OCI-LY3 (cell line): Measurements from ENCODE around the gene SLC1A5.
A peak's percentile ranks its signal among the peaks of the same experiment; 100 is the strongest.
"Not testable (repeated sequence)": the region's sequence is repeated elsewhere in the genome, so short reads cannot be mapped to it uniquely, and the experiment has no call there.

Source experiments
- H2AFZ ChIP-seq: fragments of 200-600, 300-600 bp; shearing (Covaris generic); 2 replicates; pipeline ENCODE4 v1.6.0; 2014; ENCODE audit warnings: antibody characterized with exemption, low read depth, low read length
- H3K27ac ChIP-seq: fragments of 200-600, 300-600 bp; sonication (generic); 2 replicates; pipeline ENCODE4 v1.5.1; 2014; ENCODE audit warnings: mild to moderate bottlenecking, low read length, moderate library complexity, mixed read lengths
- H3K27me3 ChIP-seq: fragments of 200-600, 300-600 bp; sonication (generic); 2 replicates; pipeline ENCODE4 v1.6.1; 2014; ENCODE audit warnings: low read depth, low read length, mixed read lengths
- H3K36me3 ChIP-seq: fragments of 200-600, 300-600 bp; sonication (generic); replicated peaks from 2 replicates; pipeline ENCODE3; 2014; ENCODE audit warnings: low read depth, low read length, mixed read lengths
- H3K4me1 ChIP-seq: fragments of 300-600, 200-600 bp; sonication (generic); 2 replicates; pipeline ENCODE4 v1.6.1; 2014; ENCODE audit warnings: low read length, mixed read lengths
- H3K4me2 ChIP-seq: fragments of 200-600, 300-600 bp; sonication (generic); 2 replicates; pipeline ENCODE4 v1.6.1; 2014; ENCODE audit warnings: low read length, mixed read lengths
- H3K4me3 ChIP-seq: fragments of 300-600, 200-600 bp; sonication (generic); 2 replicates; pipeline ENCODE4 v1.5.1; 2014; ENCODE audit warnings: antibody characterized with exemption, mild to moderate bottlenecking, low read length, moderate library complexity
- H3K79me2 ChIP-seq: fragments of 300-600, 200-600 bp; shearing (Covaris generic); 2 replicates; pipeline ENCODE4 v1.6.1; 2014; ENCODE audit warnings: mild to moderate bottlenecking, low read length, mixed read lengths
- H3K9ac ChIP-seq: fragments of 300-600, 200-600 bp; shearing (Covaris generic); 2 replicates; pipeline ENCODE4 v1.6.0; 2014; ENCODE audit warnings: mild to moderate bottlenecking, low read length, moderate library complexity
- H3K9me3 ChIP-seq: fragments of 200-600, 300-600 bp; shearing (Covaris generic); 2 replicates; pipeline ENCODE4 v1.6.1; 2014; ENCODE audit warnings: low read length, mixed read lengths; ENCODE audit not compliant: insufficient read depth
- H4K20me1 ChIP-seq: fragments of 200-600, 300-600 bp; sonication (generic); 2 replicates; pipeline ENCODE4 v1.6.1; 2016; ENCODE audit warnings: low read length, mixed read lengths; ENCODE audit not compliant: insufficient read depth
- CTCF ChIP-seq: fragments of 200-600, 300-600 bp; sonication (generic); IDR thresholded peaks from 2 replicates; pipeline ENCODE4 v1.5.1; 2014; ENCODE audit warnings: antibody characterized with exemption, low read length, low read depth
- EZH2phosphoT487 ChIP-seq: fragments of 200-600 bp; shearing (Covaris generic); IDR thresholded peaks from 2 replicates; pipeline ENCODE4 v1.6.1; 2018; ENCODE audit warnings: antibody characterized with exemption, mixed run types, low read depth

SLC1A5 gene

GRCh38 chr19:46766569-46767317, 21.7 kb downstream of the SLC1A5 start:
- Histone ChIP-seq H3K27ac (no peak overlapping the region), H3K4me3 (peak overlapping the region; percentile 16; the same call in 1 of the 2 replicates), H3K79me2 (no peaks in the 10 kb centered on the region), H3K36me3 (no peaks in the 10 kb centered on the region), H3K9me3 (no peaks in the 10 kb centered on the region), H3K27me3 (no peaks in the 10 kb centered on the region), H2AFZ (0 out of 2 replicates have a peak overlapping the region, but pooled peaks have one; percentile 42), H3K9ac (no peak overlapping the region), H3K4me2 (peak overlapping the region; percentile 38), H4K20me1 (no peaks in the 10 kb centered on the region), H3K4me1 (no peaks in the 10 kb centered on the region)
- TF ChIP-seq EZH2phosphoT487 (no peak), CTCF (peak; percentile 89)

GRCh38 chr19:46764817-46765291, 23.5 kb downstream of the SLC1A5 start:
- Histone ChIP-seq H3K27me3 (no peaks in the 10 kb centered on the region), H3K4me1 (no peaks in the 10 kb centered on the region), H3K36me3 (no peaks in the 10 kb centered on the region), H3K9me3 (no peaks in the 10 kb centered on the region), H3K79me2 (no peaks in the 10 kb centered on the region), H4K20me1 (no peaks in the 10 kb centered on the region), H3K9ac (no peak overlapping the region), H3K27ac (no peak overlapping the region), H3K4me3 (no peak overlapping the region), H2AFZ (no peak overlapping the region), H3K4me2 (no peak overlapping the region)
- TF ChIP-seq EZH2phosphoT487 (no peak), CTCF (no peak)

- no peaks in the 10 kb centered on the region for H3K36me3 ChIP-seq
- H3K9me3 ChIP-seq: no peaks in the 10 kb centered on the region
- H3K4me2 ChIP-seq: no peak overlapping the region
- no peak overlapping the region for H2AFZ ChIP-seq
- H3K27me3 ChIP-seq: no peaks in the 10 kb centered on the region
- no peaks in the 10 kb centered on the region for H3K79me2 ChIP-seq
- H3K4me3 ChIP-seq: no peak overlapping the region
- H3K27ac ChIP-seq: no peak overlapping the region
- H3K4me1 ChIP-seq: no peaks in the 10 kb centered on the region; the same call in 1 of the 2 replicates
- no peak for TF ChIP-seq EZH2phosphoT487
- no peak for TF ChIP-seq CTCF
- no peak overlapping the region for H3K9ac ChIP-seq
- no peaks in the 10 kb centered on the region for H4K20me1 ChIP-seq
Measured at GRCh38 chr19:46762245-46762890, 26.0 kb downstream of the SLC1A5 start.

GRCh38 chr19:46761418-46761831, 27.0 kb downstream of the SLC1A5 start:
- Histone ChIP-seq H3K4me3 (no peak overlapping the region), H3K4me1 (no peaks in the 10 kb centered on the region; the same call in 1 of the 2 replicates), H3K4me2 (no peak overlapping the region), H3K27ac (no peak overlapping the region), H4K20me1 (no peaks in the 10 kb centered on the region), H3K9ac (no peak overlapping the region), H3K36me3 (peaks cover 3% of the 10 kb centered on the region), H2AFZ (no peak overlapping the region), H3K79me2 (no peaks in the 10 kb centered on the region), H3K9me3 (no peaks in the 10 kb centered on the region), H3K27me3 (no peaks in the 10 kb centered on the region)
- TF ChIP-seq EZH2phosphoT487 (no peak), CTCF (no peak)

GRCh38 chr19:46760897-46761296, 27.5 kb downstream of the SLC1A5 start:
- not testable (repeated sequence) for H2AFZ ChIP-seq, H3K4me1 ChIP-seq, H3K9me3 ChIP-seq, H3K9ac ChIP-seq, H4K20me1 ChIP-seq, H3K27me3 ChIP-seq, H3K36me3 ChIP-seq, H3K4me3 ChIP-seq, H3K4me2 ChIP-seq, H3K27ac ChIP-seq, H3K79me2 ChIP-seq
